ENCODE data around the gene SPRYD7. TPM values are rescaled to one million over a fixed set of nuclear protein-coding genes. Genes with fewer than 3 reads are reported as not detected.
"Not testable (repeated sequence)": the region's sequence is repeated elsewhere in the genome, so short reads cannot be mapped to it uniquely, and the experiment has no call there.

SPRYD7 gene
- total RNA-seq, 3 donors from 2014 or later (not counting 1 experiment from before 2014, with no cell fraction given), result 3.0 to 6.2 (median 4.4) TPM

- ATAC-seq, result no peak
- Mint-ChIP-seq H3K4me3 (no peak overlapping the region), H3K36me3 (no peaks in the 10 kb centered on the region), H3K9me3 (no peaks in the 10 kb centered on the region), H3K27me3 (ENCODE audit: low read depth in 2 of 2) (no peaks in the 10 kb centered on the region), H3K27ac (no peak overlapping the region), H3K4me1 (peaks cover 17 to 20% of the 10 kb centered on the region in 2 donors)
- peaks cover 10% of the 10 kb centered on the region for H3K4me1 ChIP-seq (ENCODE audit: control insufficient read depth, insufficient read depth, low read length)
- H3K36me3 ChIP-seq (ENCODE audit: control insufficient read depth, insufficient read depth, low read length), result peaks cover 7% of the 10 kb centered on the region
- intact Hi-C loops (cut with micrococcal nuclease), result no loop called here
- no peak overlapping the region for H3K27ac ChIP-seq (ENCODE audit: low read length)
- H3K27me3 ChIP-seq (ENCODE audit: control insufficient read depth, insufficient read depth, low read length), result no peaks in the 10 kb centered on the region
- no peak for DNase-seq
- no peak overlapping the region for H3K4me3 ChIP-seq (ENCODE audit: low read length)
- no CpG with 5 or more reads among the region's 2 CpGs for WGBS (ENCODE audit: insufficient coverage)
- H3K9me3 ChIP-seq (ENCODE audit: control insufficient read depth, insufficient read depth, low read length), result no peaks in the 10 kb centered on the region
- TF ChIP-seq CTCF (IDR thresholded peaks at IDR 0.05), result no peak
These were observed 4.1 kb downstream of the SPRYD7 start for GRCh38 chr13:49932066-49932465.

GRCh38 chr13:49927755-49928154 is 8.4 kb downstream of the SPRYD7 start:
- WGBS (ENCODE audit: insufficient coverage), result 77% methylated on average over 2 of the region's 3 CpGs

GRCh38 chr13:49925881-49926418 is 10.2 kb downstream of the SPRYD7 start:
- Histone ChIP-seq H3K9me3 (ENCODE audit: control insufficient read depth, insufficient read depth, low read length) (no peaks in the 10 kb centered on the region), H3K4me1 (ENCODE audit: control insufficient read depth, insufficient read depth, low read length) (no peaks in the 10 kb centered on the region), H3K27me3 (ENCODE audit: control insufficient read depth, insufficient read depth, low read length) (no peaks in the 10 kb centered on the region), H3K27ac (ENCODE audit: low read length) (no peak overlapping the region), H3K4me3 (ENCODE audit: low read length) (no peak overlapping the region), H3K36me3 (ENCODE audit: control insufficient read depth, insufficient read depth, low read length) (peaks cover 22% of the 10 kb centered on the region)
- no peak for TF ChIP-seq CTCF (IDR thresholded peaks at IDR 0.05)
- Mint-ChIP-seq H3K9me3 (no peaks in the 10 kb centered on the region), H3K36me3 (peaks cover 6% of the 10 kb centered on the region), H3K4me3 (no peak overlapping the region), H3K27ac (no peak overlapping the region), H3K4me1 (no peaks in the 10 kb centered on the region), H3K27me3 (ENCODE audit: low read depth in 2 of 2) (no peaks in the 10 kb centered on the region)
- no peak for DNase-seq
- ATAC-seq, result no peak
- no CpG with 5 or more reads among the region's 2 CpGs for WGBS (ENCODE audit: insufficient coverage)
- intact Hi-C loops (cut with micrococcal nuclease), result no loop called here

More at GRCh38 chr13:49927755-49928154, 8.4 kb downstream of the SPRYD7 start:
- intact Hi-C loops (cut with micrococcal nuclease), result no loop called here
- H3K27ac ChIP-seq (ENCODE audit: low read length), result no peak overlapping the region
- ATAC-seq, result no peak
- Mint-ChIP-seq H3K4me1 (no peaks in the 10 kb centered on the region), H3K4me3 (no peak overlapping the region), H3K27me3 (ENCODE audit: low read depth in 2 of 2) (no peaks in the 10 kb centered on the region), H3K36me3 (no peaks in the 10 kb centered on the region), H3K27ac (no peak overlapping the region), H3K9me3 (no peaks in the 10 kb centered on the region)
- no peak overlapping the region for H3K4me3 ChIP-seq (ENCODE audit: low read length)
- TF ChIP-seq CTCF (IDR thresholded peaks at IDR 0.05), result no peak
- no peaks in the 10 kb centered on the region for H3K9me3 ChIP-seq (ENCODE audit: control insufficient read depth, insufficient read depth, low read length)
- H3K27me3 ChIP-seq (ENCODE audit: control insufficient read depth, insufficient read depth, low read length), result no peaks in the 10 kb centered on the region
- DNase-seq, result no peak
- H3K4me1 ChIP-seq (ENCODE audit: control insufficient read depth, insufficient read depth, low read length), result no peaks in the 10 kb centered on the region
- peaks cover 19% of the 10 kb centered on the region for H3K36me3 ChIP-seq (ENCODE audit: control insufficient read depth, insufficient read depth, low read length)

- H3K27me3 ChIP-seq (ENCODE audit: control insufficient read depth, insufficient read depth, low read length), result no peaks in the 10 kb centered on the region
- no peak overlapping the region for H3K27ac ChIP-seq (ENCODE audit: low read length)
- Mint-ChIP-seq H3K27me3 (ENCODE audit: low read depth in 2 of 2) (no peaks in the 10 kb centered on the region), H3K4me1 (no peaks in the 10 kb centered on the region), H3K4me3 (no peak overlapping the region), H3K27ac (no peak overlapping the region), H3K9me3 (no peaks in the 10 kb centered on the region), H3K36me3 (peaks cover 8% of the 10 kb centered on the region)
- TF ChIP-seq CTCF (IDR thresholded peaks at IDR 0.05), result no peak
- no peaks in the 10 kb centered on the region for H3K4me1 ChIP-seq (ENCODE audit: control insufficient read depth, insufficient read depth, low read length)
- DNase-seq (no peak), ATAC-seq (no peak)
- no peaks in the 10 kb centered on the region for H3K9me3 ChIP-seq (ENCODE audit: control insufficient read depth, insufficient read depth, low read length)
- H3K4me3 ChIP-seq (ENCODE audit: low read length), result no peak overlapping the region
- peaks cover 28% of the 10 kb centered on the region for H3K36me3 ChIP-seq (ENCODE audit: control insufficient read depth, insufficient read depth, low read length)
- intact Hi-C loops (cut with micrococcal nuclease), result no loop called here
These were observed 13.8 kb downstream of the SPRYD7 start for GRCh38 chr13:49922301-49922700.

- H3K4me1 Mint-ChIP-seq; DNase-seq; H3K9me3 Mint-ChIP-seq; H3K27ac Mint-ChIP-seq; H3K4me3 Mint-ChIP-seq; H3K27me3 Mint-ChIP-seq (ENCODE audit: low read depth in 2 of 2); intact Hi-C loops (cut with micrococcal nuclease); H3K9me3 ChIP-seq (ENCODE audit: control insufficient read depth, insufficient read depth, low read length); H3K36me3 Mint-ChIP-seq; ATAC-seq; H3K4me1 ChIP-seq (ENCODE audit: control insufficient read depth, insufficient read depth, low read length); H3K4me3 ChIP-seq (ENCODE audit: low read length); H3K27me3 ChIP-seq (ENCODE audit: control insufficient read depth, insufficient read depth, low read length); H3K27ac ChIP-seq (ENCODE audit: low read length): not testable (repeated sequence)
- peaks cover 23% of the 10 kb centered on the region for H3K36me3 ChIP-seq (ENCODE audit: control insufficient read depth, insufficient read depth, low read length)
- WGBS (ENCODE audit: insufficient coverage), result 100% methylated on average over 2 of the region's 4 CpGs
These were observed 15.2 kb downstream of the SPRYD7 start for GRCh38 chr13:49920969-49921368.

All from natural killer cell (primary cell).